ENCODE data around the gene DEAF1. TPM values are rescaled to one million over a fixed set of nuclear protein-coding genes. Genes with fewer than 3 reads are reported as not detected.

The DEAF1 gene
- total RNA-seq, 1 experiment from 2014 or later = 46.8 TPM

DNA sequence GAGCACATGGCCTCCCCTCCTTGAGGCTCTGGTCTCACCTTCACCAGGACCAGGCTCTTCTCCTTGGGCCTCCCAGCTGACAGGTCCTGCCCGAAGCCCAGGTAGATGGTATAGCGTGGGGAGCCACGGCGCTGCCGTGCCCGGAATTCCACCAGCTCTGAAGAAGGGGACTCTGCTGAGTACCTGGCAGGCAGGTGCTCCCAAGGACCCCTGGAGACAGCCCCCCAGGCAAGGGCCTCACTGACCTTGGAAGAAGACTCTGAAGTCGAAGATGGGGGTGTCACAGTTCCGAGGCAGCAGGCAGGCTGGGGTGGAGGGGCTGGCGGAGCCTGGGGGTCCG lies 82.1 kb downstream of the DEAF1 start:
- no peak overlapping the region for H3K27ac Mint-ChIP-seq (ENCODE audit: low read depth, unreplicated experiment)
- ChIA-PET POLR2A (interaction anchor here (0.6 to 1.7 kb wide), 2 partner anchors 9 to 53 kb away, joined by 3 to 4 read pairs; partner anchors contain the start of gene LMNTD2), CTCF (no interaction called here)
- TF ChIP-seq, protein P1, sequence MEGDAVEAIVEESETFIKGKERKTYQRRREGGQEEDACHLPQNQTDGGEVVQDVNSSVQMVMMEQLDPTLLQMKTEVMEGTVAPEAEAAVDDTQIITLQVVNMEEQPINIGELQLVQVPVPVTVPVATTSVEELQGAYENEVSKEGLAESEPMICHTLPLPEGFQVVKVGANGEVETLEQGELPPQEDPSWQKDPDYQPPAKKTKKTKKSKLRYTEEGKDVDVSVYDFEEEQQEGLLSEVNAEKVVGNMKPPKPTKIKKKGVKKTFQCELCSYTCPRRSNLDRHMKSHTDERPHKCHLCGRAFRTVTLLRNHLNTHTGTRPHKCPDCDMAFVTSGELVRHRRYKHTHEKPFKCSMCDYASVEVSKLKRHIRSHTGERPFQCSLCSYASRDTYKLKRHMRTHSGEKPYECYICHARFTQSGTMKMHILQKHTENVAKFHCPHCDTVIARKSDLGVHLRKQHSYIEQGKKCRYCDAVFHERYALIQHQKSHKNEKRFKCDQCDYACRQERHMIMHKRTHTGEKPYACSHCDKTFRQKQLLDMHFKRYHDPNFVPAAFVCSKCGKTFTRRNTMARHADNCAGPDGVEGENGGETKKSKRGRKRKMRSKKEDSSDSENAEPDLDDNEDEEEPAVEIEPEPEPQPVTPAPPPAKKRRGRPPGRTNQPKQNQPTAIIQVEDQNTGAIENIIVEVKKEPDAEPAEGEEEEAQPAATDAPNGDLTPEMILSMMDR (IDR thresholded peaks at IDR 0.05; ENCODE audit: unreplicated experiment) = no peak
- peaks cover 6% of the 10 kb centered on the region for H3K4me1 Mint-ChIP-seq (ENCODE audit: insufficient read depth, unreplicated experiment)
- intact Hi-C loops (cut with micrococcal nuclease) = loop anchor here (10.0 kb wide), 1 partner anchor 48 kb away; the partner anchor contains the start of genes LMNTD2 and RASSF7
- H3K4me3 Mint-ChIP-seq (ENCODE audit: unreplicated experiment) = no peak overlapping the region
- H3K9me3 Mint-ChIP-seq (ENCODE audit: unreplicated experiment) = no peaks in the 10 kb centered on the region
- BruUV-seq (replicated peaks) = no TSS peak
- H3K27me3 Mint-ChIP-seq (ENCODE audit: insufficient read depth, unreplicated experiment) = no peaks in the 10 kb centered on the region
- no peak for DNase-seq (ENCODE audit: unreplicated experiment)
- H3K36me3 Mint-ChIP-seq (ENCODE audit: insufficient read depth, unreplicated experiment) = peaks cover 48% of the 10 kb centered on the region

DNA sequence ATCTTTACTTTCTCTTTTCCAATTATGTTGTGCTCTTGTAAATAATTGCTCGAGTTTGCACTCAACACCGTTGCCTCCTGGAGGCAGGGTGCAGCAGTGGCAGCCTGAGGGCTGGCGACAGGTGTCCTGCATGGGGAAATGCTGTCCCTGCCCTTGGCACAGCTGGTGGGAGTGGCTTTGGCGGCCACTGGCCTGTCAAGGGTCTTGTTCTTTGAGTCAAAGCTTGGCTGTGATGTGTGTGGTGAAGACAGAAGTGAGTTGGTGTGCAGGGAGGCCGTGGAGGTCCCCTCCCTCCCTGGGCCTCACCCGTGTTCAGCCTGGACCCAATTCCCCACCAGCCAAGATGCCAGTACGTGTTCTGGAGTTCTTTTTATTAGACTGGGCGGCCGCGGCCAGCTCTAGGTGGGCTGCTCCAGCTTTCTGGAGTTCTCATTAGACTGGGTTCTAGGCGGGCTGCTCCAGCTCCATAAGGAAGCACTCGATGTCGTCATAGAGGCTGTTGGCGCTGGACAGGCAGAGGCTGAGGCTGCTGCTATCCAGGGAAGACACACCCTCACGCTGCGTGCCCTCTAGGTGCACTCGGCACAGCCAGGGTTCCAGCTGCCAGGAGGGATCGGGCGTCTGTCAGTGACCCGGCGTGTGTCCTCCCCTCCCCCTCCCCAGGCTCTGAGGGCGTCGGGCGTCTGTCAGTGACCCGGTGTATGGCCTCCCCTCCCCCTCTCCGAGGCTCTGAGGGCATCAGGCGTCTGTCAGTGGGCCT lies 82.6 kb downstream of the DEAF1 start:
- POLR2A ChIA-PET = interaction anchor here (0.6 to 1.7 kb wide), 4 partner anchors 12 to 78 kb away, joined by 3 to 4 read pairs (median 4); partner anchors contain the start of gene LMNTD2
- Mint-ChIP-seq H3K36me3 (ENCODE audit: insufficient read depth, unreplicated experiment) (peaks cover 53% of the 10 kb centered on the region), H3K4me3 (ENCODE audit: unreplicated experiment) (no peak overlapping the region), H3K4me1 (ENCODE audit: insufficient read depth, unreplicated experiment) (peaks cover 6% of the 10 kb centered on the region), H3K27ac (ENCODE audit: low read depth, unreplicated experiment) (no peak overlapping the region), H3K9me3 (ENCODE audit: unreplicated experiment) (no peaks in the 10 kb centered on the region), H3K27me3 (ENCODE audit: insufficient read depth, unreplicated experiment) (no peaks in the 10 kb centered on the region)
- intact Hi-C loops (cut with micrococcal nuclease) = loop anchor here (10.0 kb wide), 1 partner anchor 48 kb away; the partner anchor contains the start of genes LMNTD2 and RASSF7
- CTCF ChIA-PET = no interaction called here
- TF ChIP-seq, protein P1 (IDR thresholded peaks at IDR 0.05; ENCODE audit: unreplicated experiment) = peak; percentile 20
- DNase-seq (ENCODE audit: unreplicated experiment) = peak; percentile 48
- BruUV-seq (replicated peaks) = no TSS peak

DNA sequence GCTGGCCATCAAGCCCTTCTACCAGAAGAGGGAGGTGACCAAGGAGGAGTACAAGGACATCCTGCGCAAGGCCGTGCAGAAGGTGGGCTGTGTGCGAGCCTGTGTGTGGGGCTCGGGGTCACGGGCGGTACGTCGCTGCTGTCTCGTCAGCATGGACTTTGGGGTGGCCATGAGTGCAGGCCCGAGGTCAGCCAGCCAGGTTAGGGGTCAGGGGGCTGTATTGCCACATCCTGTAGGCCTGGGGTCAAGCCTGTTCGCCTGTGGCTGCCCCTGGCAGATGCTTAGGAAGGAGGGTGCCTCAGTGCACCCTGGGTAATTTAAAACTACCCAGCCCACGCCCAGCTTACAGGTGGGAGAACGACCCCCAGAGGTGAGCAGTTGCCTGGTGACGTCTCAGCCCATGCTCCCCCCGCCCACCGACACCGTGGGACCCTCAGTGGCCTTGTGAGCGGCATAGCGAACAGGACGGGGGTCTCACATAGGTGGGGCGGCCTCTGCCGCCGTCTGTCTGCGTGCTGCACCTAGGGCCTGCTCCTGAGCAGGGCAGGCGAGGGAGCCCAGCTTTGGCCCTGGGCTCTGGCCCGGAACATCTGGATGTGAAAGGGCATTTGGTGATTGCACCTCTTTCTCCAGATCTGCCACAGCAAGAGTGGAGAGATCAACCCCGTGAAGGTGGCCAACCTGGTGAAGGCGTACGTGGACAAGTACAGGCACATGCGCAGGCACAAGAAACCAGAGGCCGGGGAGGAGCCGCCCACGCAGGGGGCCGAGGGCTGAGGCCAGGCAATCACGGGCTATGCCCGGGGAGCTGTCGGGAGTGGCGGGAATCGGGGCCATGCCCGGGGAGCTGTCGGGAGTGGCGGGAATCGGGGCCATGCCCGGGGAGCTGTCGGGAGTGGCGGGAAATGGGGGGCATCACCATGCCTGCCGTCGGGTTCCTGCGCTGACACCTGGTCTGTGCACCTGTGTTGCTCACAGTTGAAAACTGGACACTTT lies 83.7 kb downstream of the DEAF1 start:
- peaks cover 64% of the 10 kb centered on the region for H3K36me3 Mint-ChIP-seq (ENCODE audit: insufficient read depth, unreplicated experiment)
- no peaks in the 10 kb centered on the region for H3K9me3 Mint-ChIP-seq (ENCODE audit: unreplicated experiment)
- no peak overlapping the region for H3K4me3 Mint-ChIP-seq (ENCODE audit: unreplicated experiment)
- intact Hi-C loops (cut with micrococcal nuclease) = loop anchor here (10.0 kb wide), 1 partner anchor 46 kb away; the partner anchor contains the start of genes LMNTD2 and RASSF7
- H3K27me3 Mint-ChIP-seq (ENCODE audit: insufficient read depth, unreplicated experiment) = no peaks in the 10 kb centered on the region
- no peak overlapping the region for H3K27ac Mint-ChIP-seq (ENCODE audit: low read depth, unreplicated experiment)
- peaks cover 6% of the 10 kb centered on the region for H3K4me1 Mint-ChIP-seq (ENCODE audit: insufficient read depth, unreplicated experiment)
- TF ChIP-seq, protein P1 (IDR thresholded peaks at IDR 0.05; ENCODE audit: unreplicated experiment) = no peak
- TSS peak; percentile 25 for BruUV-seq (replicated peaks)
- no peak for DNase-seq (ENCODE audit: unreplicated experiment)
- POLR2A ChIA-PET = interaction anchor here (1.3 to 1.7 kb wide), 2 partner anchors 10 to 51 kb away, joined by 4 read pairs; partner anchors contain the start of gene LMNTD2
- CTCF ChIA-PET = no interaction called here
